Panc1 (cell line): ENCODE measurements around the gene DUOX1. TPM values are rescaled to one million over a fixed set of nuclear protein-coding genes. Genes with fewer than 3 reads are reported as not detected.

ENCODE experiments used
- ATAC-seq: fragments of 200-7000 bp; cut with Tn5 transposase; 2 replicates; pipeline ENCODE4 v1.9.1; 2020; ENCODE audit warnings: mild to moderate bottlenecking, moderate library complexity
- BruUV-seq: library from RNA; stranded (reverse); fragments of 400-500 nt; replicated peaks from 2 replicates; lab custom pipeline; 2021; lab: Mats Ljungman, UMichigan
- CTCF ChIA-PET: fragments of 300-600 bp; sonication (Branson Sonifier 250); formaldehyde crosslinking; loops from one replicate; lab custom pipeline; 2022; ENCODE audit warnings: antibody characterized with exemption; lab: Charles Lee
- POLR2A ChIA-PET: fragments of 300-600 bp; sonication (Branson Sonifier 250); formaldehyde crosslinking; loops from one replicate; lab custom pipeline; 2022; ENCODE audit warnings: antibody characterized with exemption; lab: Charles Lee
- DNase-seq: peaks from one replicate; pipeline ENCODE4 v3.0.0-alpha.2; 2010; ENCODE audit warnings: low read depth, low spot score
- H3K27ac ChIP-seq: 2 replicates; pipeline ENCODE4 v1.5.1; 2011; ENCODE audit warnings: mild to moderate bottlenecking, low read length, inconsistent platforms
- H3K27me3 ChIP-seq: fragments of 200-500 bp; sonication (Bioruptor generic); 2 replicates; pipeline ENCODE4 v1.6.0; 2014; ENCODE audit warnings: low read length, inconsistent platforms; ENCODE audit not compliant: control insufficient read depth, insufficient read depth
- H3K36me3 ChIP-seq: fragments of 200-500 bp; sonication (Bioruptor generic); 2 replicates; pipeline ENCODE4 v1.5.1; 2014; ENCODE audit warnings: inconsistent platforms, mild to moderate bottlenecking, low read length, moderate library complexity; ENCODE audit not compliant: control insufficient read depth, insufficient read depth
- H3K4me1 ChIP-seq: 2 replicates; pipeline ENCODE4 v1.5.1; 2011; ENCODE audit warnings: inconsistent platforms, mild to moderate bottlenecking, low read length, moderate library complexity; ENCODE audit not compliant: control insufficient read depth, insufficient read depth
- H3K4me3 ChIP-seq, 2 experiments: 2 replicates each; pipeline ENCODE4 v1.5.1; 2011 to 2012; ENCODE audit warnings: low read depth in 2 of 2, low read length in 2 of 2, mild to moderate bottlenecking in 2 of 2, inconsistent platforms in 1 of 2, moderate library complexity in 1 of 2
- H3K9me3 ChIP-seq: fragments of 200-500 bp; sonication (Bioruptor generic); 2 replicates; pipeline ENCODE4 v1.5.1; 2014; ENCODE audit warnings: low read depth, mild to moderate bottlenecking, inconsistent platforms, low read length, moderate library complexity; ENCODE audit not compliant: control insufficient read depth, insufficient read depth
- POLR2AphosphoS5 ChIP-seq: IDR thresholded peaks from 2 replicates; pipeline ENCODE4 v1.6.1; 2012; ENCODE audit warnings: mild to moderate bottlenecking, low read depth, low read length, moderate library complexity
- REST ChIP-seq, 2 experiments: IDR thresholded peaks; 2 replicates each; pipeline ENCODE4 v1.6.1; 2011 to 2012; ENCODE audit warnings: low read depth in 2 of 2, control low read depth in 1 of 2, low read length in 1 of 2, mild to moderate bottlenecking in 1 of 2, moderate library complexity in 1 of 2; ENCODE audit not compliant: insufficient read depth in 1 of 2
- SIN3A ChIP-seq: IDR thresholded peaks from 2 replicates; pipeline ENCODE4 v1.6.1; 2012; ENCODE audit warnings: low read depth, mild to moderate bottlenecking, low read length, moderate library complexity, borderline replicate concordance; ENCODE audit not compliant: insufficient read depth
- TCF7L2 ChIP-seq: IDR thresholded peaks from 2 replicates; pipeline ENCODE4 v1.6.1; 2011; ENCODE audit warnings: mild to moderate bottlenecking, low read depth, low read length, inconsistent platforms
- in situ Hi-C: cut with HindIII; loops from 2 replicates; pipeline ENCODE4 v1.10.0; 2016; ENCODE audit warnings: low sequenced_read_pairs, low pct_unique_long_range_greater_than_20kb
- intact Hi-C: fragments of 100-400 bp; cut with micrococcal nuclease; formaldehyde crosslinking; loops from one replicate; pipeline ENCODE4 v1.10.0; 2022; ENCODE audit not compliant: unreplicated experiment
- total RNA-seq: library from RNA; stranded (reverse); gene quantifications from one replicate; pipeline ENCODE4 v1.2.1, GENCODE V29; 2021; ENCODE audit not compliant: unreplicated experiment
- TF ChIP-seq, protein P1 (sequence below): fragments of 450-650 bp; IDR thresholded peaks from 2 replicates; pipeline ENCODE4 v1.5.1; 2017; ENCODE audit warnings: mild to moderate bottlenecking

DUOX1 gene
- total RNA-seq, 1 experiment from 2014 or later = 0.31 TPM

- in situ Hi-C loops (no loop called here), intact Hi-C loops (no loop called here)
- no peaks in the 10 kb centered on the region for H3K27me3 ChIP-seq
- H3K36me3 ChIP-seq = no peaks in the 10 kb centered on the region
- H3K4me1 ChIP-seq = peaks cover 5% of the 10 kb centered on the region
- peak overlapping the region; percentile 67 to 68 for H3K4me3 ChIP-seq
- ChIA-PET POLR2A (interaction anchor here (0.6 to 1.0 kb wide), 2 partner anchors 14 to 45 kb away, joined by 3 read pairs; no protein-coding TSS in a partner anchor), CTCF (interaction anchor here (0.5 kb wide), 1 partner anchor 147 kb away, joined by 3 read pairs; no protein-coding TSS in a partner anchor)
- peak overlapping the region; percentile 60 for H3K27ac ChIP-seq
- TF ChIP-seq SIN3A (no peak), POLR2AphosphoS5 (no peak), TCF7L2 (no peak), REST (IDR thresholded peaks at IDR 0.05; ENCODE audit: insufficient read depth in 1 of 2, low read depth in 2 of 2, low read length in 1 of 2) (no peak)
- TF ChIP-seq, protein P1, sequence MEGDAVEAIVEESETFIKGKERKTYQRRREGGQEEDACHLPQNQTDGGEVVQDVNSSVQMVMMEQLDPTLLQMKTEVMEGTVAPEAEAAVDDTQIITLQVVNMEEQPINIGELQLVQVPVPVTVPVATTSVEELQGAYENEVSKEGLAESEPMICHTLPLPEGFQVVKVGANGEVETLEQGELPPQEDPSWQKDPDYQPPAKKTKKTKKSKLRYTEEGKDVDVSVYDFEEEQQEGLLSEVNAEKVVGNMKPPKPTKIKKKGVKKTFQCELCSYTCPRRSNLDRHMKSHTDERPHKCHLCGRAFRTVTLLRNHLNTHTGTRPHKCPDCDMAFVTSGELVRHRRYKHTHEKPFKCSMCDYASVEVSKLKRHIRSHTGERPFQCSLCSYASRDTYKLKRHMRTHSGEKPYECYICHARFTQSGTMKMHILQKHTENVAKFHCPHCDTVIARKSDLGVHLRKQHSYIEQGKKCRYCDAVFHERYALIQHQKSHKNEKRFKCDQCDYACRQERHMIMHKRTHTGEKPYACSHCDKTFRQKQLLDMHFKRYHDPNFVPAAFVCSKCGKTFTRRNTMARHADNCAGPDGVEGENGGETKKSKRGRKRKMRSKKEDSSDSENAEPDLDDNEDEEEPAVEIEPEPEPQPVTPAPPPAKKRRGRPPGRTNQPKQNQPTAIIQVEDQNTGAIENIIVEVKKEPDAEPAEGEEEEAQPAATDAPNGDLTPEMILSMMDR = no peak; the same call in 1 of the 2 replicates
- DNase-seq = no peak
- TSS peak; percentile 44 for BruUV-seq
- H3K9me3 ChIP-seq = no peaks in the 10 kb centered on the region
- no peak for ATAC-seq
Measured at GRCh38 chr15:45167631-45168205, 37.9 kb downstream of the DUOX1 start.

DNA sequence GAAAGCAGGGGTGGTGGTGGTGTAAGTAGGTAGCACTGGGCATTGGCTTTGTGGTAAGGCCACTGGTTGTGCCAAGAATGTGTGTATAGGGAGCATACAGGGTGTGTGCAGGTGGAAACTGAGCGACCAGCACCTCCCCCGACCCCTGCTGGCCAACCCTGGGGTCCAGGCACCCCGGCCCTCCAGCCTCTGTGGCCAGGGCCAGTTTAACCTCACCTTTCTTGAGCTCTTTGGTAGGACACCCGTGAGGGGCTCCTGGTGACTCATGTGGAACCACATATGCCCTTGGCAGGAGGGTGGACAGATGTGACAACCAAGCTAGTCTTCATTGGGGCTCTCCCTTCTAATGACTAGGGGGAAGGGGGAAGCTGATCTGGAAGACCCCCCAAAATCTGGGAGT, 38.5 kb downstream of the DUOX1 start:
- no peaks in the 10 kb centered on the region for H3K27me3 ChIP-seq
- intact Hi-C loops = no loop called here
- H3K4me3 ChIP-seq = no peak overlapping the region
- in situ Hi-C loops = no loop called here
- ChIA-PET CTCF (no interaction called here), POLR2A (interaction anchor here (0.6 to 1.0 kb wide), 2 partner anchors 13 to 46 kb away, joined by 3 read pairs; no protein-coding TSS in a partner anchor)
- TF ChIP-seq, protein P1 = no peak
- no peak for TF ChIP-seq REST (IDR thresholded peaks at IDR 0.05; ENCODE audit: insufficient read depth in 1 of 2, low read depth in 2 of 2, low read length in 1 of 2)
- TF ChIP-seq SIN3A = no peak
- no peak for TF ChIP-seq TCF7L2
- TF ChIP-seq POLR2AphosphoS5 = no peak
- H3K27ac ChIP-seq = no peak overlapping the region
- ATAC-seq (no peak), DNase-seq (no peak)
- H3K4me1 ChIP-seq = peaks cover 4% of the 10 kb centered on the region
- no peaks in the 10 kb centered on the region for H3K36me3 ChIP-seq
- BruUV-seq = no TSS peak
- H3K9me3 ChIP-seq = no peaks in the 10 kb centered on the region
